ENCODE measurements around the gene TTLL8. TPM values are rescaled to one million over a fixed set of nuclear protein-coding genes. Genes with fewer than 3 reads are reported as not detected.

TTLL8 gene
- total and polyA plus RNA-seq, 2 of the 8 experiments (the other 6 are each of a cell fraction or from before 2014, with no cell fraction given), result not detected

DNA sequence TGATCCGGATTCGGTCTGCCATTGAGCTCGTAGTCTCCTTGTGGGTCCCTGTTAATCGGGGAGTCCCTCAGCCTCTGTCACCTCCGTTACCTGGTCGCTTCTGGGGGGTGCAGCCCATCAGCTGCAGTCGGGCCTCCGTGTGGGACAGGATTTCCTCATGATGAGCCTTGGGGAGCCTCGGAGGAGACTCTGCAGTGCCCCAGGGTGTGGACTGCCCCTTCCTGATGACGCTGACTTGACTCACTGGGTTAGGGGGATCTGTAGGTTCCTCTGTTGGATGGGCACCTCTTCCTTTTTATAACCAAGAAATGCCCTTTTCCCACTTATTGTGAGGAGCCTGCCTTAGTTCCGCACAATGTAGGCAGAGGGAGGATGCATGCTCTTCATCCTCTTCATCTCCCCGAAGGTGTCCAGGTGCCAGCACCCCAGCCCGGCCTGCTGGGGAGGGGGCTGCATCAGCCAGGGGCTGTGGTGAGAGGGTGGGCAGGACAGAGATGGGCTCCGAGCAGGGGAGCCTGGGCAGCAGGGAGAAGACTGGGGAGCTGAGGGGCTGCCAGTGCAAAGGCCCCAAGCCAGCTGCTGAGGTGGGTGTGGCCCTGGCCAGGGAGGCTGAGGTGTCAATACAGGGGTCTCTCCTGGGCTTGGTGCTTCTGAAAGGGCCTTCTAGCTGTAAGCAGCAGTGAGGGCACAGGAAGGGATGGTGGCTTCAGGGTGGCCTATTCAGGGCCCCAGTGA is 13.5 kb upstream of the TTLL8 start (continued):
- TF ChIP-seq, protein P1, sequence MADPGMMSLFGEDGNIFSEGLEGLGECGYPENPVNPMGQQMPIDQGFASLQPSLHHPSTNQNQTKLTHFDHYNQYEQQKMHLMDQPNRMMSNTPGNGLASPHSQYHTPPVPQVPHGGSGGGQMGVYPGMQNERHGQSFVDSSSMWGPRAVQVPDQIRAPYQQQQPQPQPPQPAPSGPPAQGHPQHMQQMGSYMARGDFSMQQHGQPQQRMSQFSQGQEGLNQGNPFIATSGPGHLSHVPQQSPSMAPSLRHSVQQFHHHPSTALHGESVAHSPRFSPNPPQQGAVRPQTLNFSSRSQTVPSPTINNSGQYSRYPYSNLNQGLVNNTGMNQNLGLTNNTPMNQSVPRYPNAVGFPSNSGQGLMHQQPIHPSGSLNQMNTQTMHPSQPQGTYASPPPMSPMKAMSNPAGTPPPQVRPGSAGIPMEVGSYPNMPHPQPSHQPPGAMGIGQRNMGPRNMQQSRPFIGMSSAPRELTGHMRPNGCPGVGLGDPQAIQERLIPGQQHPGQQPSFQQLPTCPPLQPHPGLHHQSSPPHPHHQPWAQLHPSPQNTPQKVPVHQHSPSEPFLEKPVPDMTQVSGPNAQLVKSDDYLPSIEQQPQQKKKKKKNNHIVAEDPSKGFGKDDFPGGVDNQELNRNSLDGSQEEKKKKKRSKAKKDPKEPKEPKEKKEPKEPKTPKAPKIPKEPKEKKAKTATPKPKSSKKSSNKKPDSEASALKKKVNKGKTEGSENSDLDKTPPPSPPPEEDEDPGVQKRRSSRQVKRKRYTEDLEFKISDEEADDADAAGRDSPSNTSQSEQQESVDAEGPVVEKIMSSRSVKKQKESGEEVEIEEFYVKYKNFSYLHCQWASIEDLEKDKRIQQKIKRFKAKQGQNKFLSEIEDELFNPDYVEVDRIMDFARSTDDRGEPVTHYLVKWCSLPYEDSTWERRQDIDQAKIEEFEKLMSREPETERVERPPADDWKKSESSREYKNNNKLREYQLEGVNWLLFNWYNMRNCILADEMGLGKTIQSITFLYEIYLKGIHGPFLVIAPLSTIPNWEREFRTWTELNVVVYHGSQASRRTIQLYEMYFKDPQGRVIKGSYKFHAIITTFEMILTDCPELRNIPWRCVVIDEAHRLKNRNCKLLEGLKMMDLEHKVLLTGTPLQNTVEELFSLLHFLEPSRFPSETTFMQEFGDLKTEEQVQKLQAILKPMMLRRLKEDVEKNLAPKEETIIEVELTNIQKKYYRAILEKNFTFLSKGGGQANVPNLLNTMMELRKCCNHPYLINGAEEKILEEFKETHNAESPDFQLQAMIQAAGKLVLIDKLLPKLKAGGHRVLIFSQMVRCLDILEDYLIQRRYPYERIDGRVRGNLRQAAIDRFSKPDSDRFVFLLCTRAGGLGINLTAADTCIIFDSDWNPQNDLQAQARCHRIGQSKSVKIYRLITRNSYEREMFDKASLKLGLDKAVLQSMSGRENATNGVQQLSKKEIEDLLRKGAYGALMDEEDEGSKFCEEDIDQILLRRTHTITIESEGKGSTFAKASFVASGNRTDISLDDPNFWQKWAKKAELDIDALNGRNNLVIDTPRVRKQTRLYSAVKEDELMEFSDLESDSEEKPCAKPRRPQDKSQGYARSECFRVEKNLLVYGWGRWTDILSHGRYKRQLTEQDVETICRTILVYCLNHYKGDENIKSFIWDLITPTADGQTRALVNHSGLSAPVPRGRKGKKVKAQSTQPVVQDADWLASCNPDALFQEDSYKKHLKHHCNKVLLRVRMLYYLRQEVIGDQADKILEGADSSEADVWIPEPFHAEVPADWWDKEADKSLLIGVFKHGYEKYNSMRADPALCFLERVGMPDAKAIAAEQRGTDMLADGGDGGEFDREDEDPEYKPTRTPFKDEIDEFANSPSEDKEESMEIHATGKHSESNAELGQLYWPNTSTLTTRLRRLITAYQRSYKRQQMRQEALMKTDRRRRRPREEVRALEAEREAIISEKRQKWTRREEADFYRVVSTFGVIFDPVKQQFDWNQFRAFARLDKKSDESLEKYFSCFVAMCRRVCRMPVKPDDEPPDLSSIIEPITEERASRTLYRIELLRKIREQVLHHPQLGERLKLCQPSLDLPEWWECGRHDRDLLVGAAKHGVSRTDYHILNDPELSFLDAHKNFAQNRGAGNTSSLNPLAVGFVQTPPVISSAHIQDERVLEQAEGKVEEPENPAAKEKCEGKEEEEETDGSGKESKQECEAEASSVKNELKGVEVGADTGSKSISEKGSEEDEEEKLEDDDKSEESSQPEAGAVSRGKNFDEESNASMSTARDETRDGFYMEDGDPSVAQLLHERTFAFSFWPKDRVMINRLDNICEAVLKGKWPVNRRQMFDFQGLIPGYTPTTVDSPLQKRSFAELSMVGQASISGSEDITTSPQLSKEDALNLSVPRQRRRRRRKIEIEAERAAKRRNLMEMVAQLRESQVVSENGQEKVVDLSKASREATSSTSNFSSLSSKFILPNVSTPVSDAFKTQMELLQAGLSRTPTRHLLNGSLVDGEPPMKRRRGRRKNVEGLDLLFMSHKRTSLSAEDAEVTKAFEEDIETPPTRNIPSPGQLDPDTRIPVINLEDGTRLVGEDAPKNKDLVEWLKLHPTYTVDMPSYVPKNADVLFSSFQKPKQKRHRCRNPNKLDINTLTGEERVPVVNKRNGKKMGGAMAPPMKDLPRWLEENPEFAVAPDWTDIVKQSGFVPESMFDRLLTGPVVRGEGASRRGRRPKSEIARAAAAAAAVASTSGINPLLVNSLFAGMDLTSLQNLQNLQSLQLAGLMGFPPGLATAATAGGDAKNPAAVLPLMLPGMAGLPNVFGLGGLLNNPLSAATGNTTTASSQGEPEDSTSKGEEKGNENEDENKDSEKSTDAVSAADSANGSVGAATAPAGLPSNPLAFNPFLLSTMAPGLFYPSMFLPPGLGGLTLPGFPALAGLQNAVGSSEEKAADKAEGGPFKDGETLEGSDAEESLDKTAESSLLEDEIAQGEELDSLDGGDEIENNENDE (IDR thresholded peaks at IDR 0.05; ENCODE audit: insufficient replicate concordance, low read length), result no peak
- TF ChIP-seq, protein P2, sequence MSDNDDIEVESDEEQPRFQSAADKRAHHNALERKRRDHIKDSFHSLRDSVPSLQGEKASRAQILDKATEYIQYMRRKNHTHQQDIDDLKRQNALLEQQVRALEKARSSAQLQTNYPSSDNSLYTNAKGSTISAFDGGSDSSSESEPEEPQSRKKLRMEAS (IDR thresholded peaks at IDR 0.05), result no peak
- no peak for TF ChIP-seq CREB1 (IDR thresholded peaks at IDR 0.05)
- no peak for TF ChIP-seq RNF2 (IDR thresholded peaks at IDR 0.05; ENCODE audit: borderline replicate concordance, low read depth, low read length, missing control alignments, poor library complexity, severe bottlenecking)
- no peak for TF ChIP-seq SUZ12 (IDR thresholded peaks at IDR 0.05; ENCODE audit: low read length)
- no peak for TF ChIP-seq TAF1 (IDR thresholded peaks at IDR 0.05; ENCODE audit: low read depth, low read length)
- TF ChIP-seq POLR2A (IDR thresholded peaks at IDR 0.05; ENCODE audit: control extremely low read depth in 1 of 2, low read depth in 2 of 2, low read length in 2 of 2), result no peak
- no peak for TF ChIP-seq FOSL1 (IDR thresholded peaks at IDR 0.05; ENCODE audit: insufficient read depth, low read depth, low read length)
- TF ChIP-seq NANOG (IDR thresholded peaks at IDR 0.05; ENCODE audit: insufficient read depth, low read depth, low read length, poor library complexity, severe bottlenecking), result no peak

Data from H1 (cell line).